A549 (cell line): Measurements from ENCODE around the gene ZNF587. TPM values are rescaled to one million over a fixed set of nuclear protein-coding genes. Genes with fewer than 3 reads are reported as not detected.
"Not testable (repeated sequence)": the region's sequence is repeated elsewhere in the genome, so short reads cannot be mapped to it uniquely, and the experiment has no call there.

Experiments
- ATAC-seq, 2 experiments: fragments of 200-7000 bp in 1 of 2; fragments of >200 bp in 1 of 2; cut with Nextera tagmentation in 1 of 2; cut with Tn5 transposase in 1 of 2; 3 replicates each; pipeline versions ENCODE4 v1.8.0 to v1.9.1; 2018 to 2020; ENCODE audit warnings: mild to moderate bottlenecking in 1 of 2, moderate library complexity in 1 of 2
- CTCF ChIA-PET: fragments of 300-600 bp; sonication (Branson Sonifier 250); formaldehyde crosslinking; extraction: SDS; loops from one replicate; lab custom pipeline; 2021; ENCODE audit warnings: antibody characterized with exemption, inconsistent platforms; lab: Yijun Ruan, JAX
- POLR2A ChIA-PET: fragments of 350-600 bp; formaldehyde crosslinking; extraction: SDS; loops from one replicate; lab custom pipeline; 2021; ENCODE audit warnings: antibody characterized with exemption, inconsistent platforms; lab: Yijun Ruan, JAX
- DNase-seq, 2 experiments: peaks; one replicate each; pipeline versions ENCODE4 v3.0.0 to v3.0.0-alpha.2; 2011 to 2016; ENCODE audit warnings: low read depth in 1 of 2, low spot score in 1 of 2
- FAIRE-seq: peaks from 2 replicates; lab custom pipeline; 2011; peaks lifted over from hg19 to GRCh38; lab: Jason Lieb, UNC
- H3K27ac ChIP-seq, 2 experiments: fragments of >200 bp; sonication (Bioruptor Twin); formaldehyde crosslinking; 3 replicates each; pipeline ENCODE4 v1.5.1; 2016 to 2017
- H3K4me1 ChIP-seq: fragments of >200 bp; sonication (Bioruptor Twin); formaldehyde crosslinking; 3 replicates; pipeline ENCODE4 v1.6.1; 2016
- H3K4me2 ChIP-seq: fragments of >200 bp; sonication (Bioruptor Twin); formaldehyde crosslinking; 3 replicates; pipeline ENCODE4 v1.6.1; 2016
- H3K4me3 ChIP-seq: fragments of >200 bp; sonication (Bioruptor Twin); formaldehyde crosslinking; 3 replicates; pipeline ENCODE4 v1.5.1; 2016
- H3K9me3 ChIP-seq: fragments of >200 bp; sonication (Bioruptor Twin); formaldehyde crosslinking; 3 replicates; pipeline ENCODE4 v1.6.1; 2016
- CBX2 ChIP-seq: fragments of 200-600 bp; sonication (generic); IDR thresholded peaks from 2 replicates; pipeline ENCODE4 v1.6.1; 2016; ENCODE audit warnings: low read depth, mild to moderate bottlenecking, borderline replicate concordance
- CEBPB ChIP-seq, 2 experiments: fragments of >200 bp in 1 of 2; sonication (Bioruptor Twin) in 1 of 2; formaldehyde crosslinking in 1 of 2; IDR thresholded peaks; 2 replicates each; pipeline ENCODE4 v1.6.1; 2012 to 2016
- CHD2 ChIP-seq: fragments of 150-350 bp; IDR thresholded peaks from 2 replicates; pipeline ENCODE4 v1.6.1; 2014; ENCODE audit warnings: low read length; ENCODE audit not compliant: partially characterized antibody
- CTCF ChIP-seq: fragments of >200 bp; sonication (Bioruptor Twin); formaldehyde crosslinking; IDR thresholded peaks from 3 replicates; pipeline ENCODE4 v1.5.1; 2016
- E2F6 ChIP-seq: IDR thresholded peaks from 2 replicates; pipeline ENCODE4 v1.6.1; 2012; ENCODE audit warnings: low read depth, borderline replicate concordance
- EHMT2 ChIP-seq: fragments of 200-600 bp; sonication (generic); IDR thresholded peaks from 2 replicates; pipeline ENCODE4 v1.6.1; 2016; ENCODE audit warnings: antibody characterized with exemption, low read depth, mild to moderate bottlenecking, moderate library complexity
- FOSB ChIP-seq: fragments of 250-450 bp; sonication (Bioruptor Pico); IDR thresholded peaks from 2 replicates; pipeline ENCODE4 v1.5.0; 2020; ENCODE audit warnings: mild to moderate bottlenecking, moderate library complexity
- FOSL2 ChIP-seq, 2 experiments: fragments of 450-650 bp in 1 of 2; fragments of >200 bp in 1 of 2; sonication (Bioruptor Twin) in 1 of 2; formaldehyde crosslinking; IDR thresholded peaks; 2 replicates each; pipeline versions ENCODE4 v1.5.0 to v1.6.1; 2016 to 2020; ENCODE audit warnings: mild to moderate bottlenecking in 1 of 2, moderate library complexity in 1 of 2
- FOXS1 ChIP-seq: fragments of 250-450 bp; sonication (Bioruptor Pico); IDR thresholded peaks from 2 replicates; pipeline ENCODE4 v1.5.0; 2020; ENCODE audit warnings: mild to moderate bottlenecking, moderate library complexity
- GATA3 ChIP-seq: IDR thresholded peaks from 2 replicates; pipeline ENCODE4 v1.6.1; 2012; ENCODE audit warnings: borderline replicate concordance
- HOXB13 ChIP-seq: fragments of 250-450 bp; sonication (Bioruptor Pico); IDR thresholded peaks from 2 replicates; pipeline ENCODE4 v1.5.0; 2020; ENCODE audit warnings: low read depth, mild to moderate bottlenecking, moderate library complexity
- NFE2L2 ChIP-seq: fragments of 150-350 bp; conservative IDR thresholded peaks from 2 replicates; pipeline ENCODE4 v1.6.1; 2014; ENCODE audit warnings: low read length
- NR3C1 ChIP-seq: fragments of >200 bp; sonication (Bioruptor Twin); formaldehyde crosslinking; IDR thresholded peaks from 3 replicates; pipeline ENCODE4 v1.6.1; 2017
- POLR2A ChIP-seq: IDR thresholded peaks from 2 replicates; pipeline ENCODE4 v1.6.1; 2012; ENCODE audit warnings: mild to moderate bottlenecking, low read length
- RAD21 ChIP-seq, 2 experiments: fragments of >200 bp in 1 of 2; sonication (Bioruptor Twin) in 1 of 2; formaldehyde crosslinking in 1 of 2; IDR thresholded peaks in 1 of 2; conservative IDR thresholded peaks in 1 of 2; 2 replicates in 1 of 2; 3 replicates in 1 of 2; pipeline ENCODE4 v1.6.1; 2012 to 2018; ENCODE audit warnings: inconsistent platforms in 1 of 2
- RARB ChIP-seq: fragments of 250-450 bp; sonication (Bioruptor Pico); IDR thresholded peaks from 2 replicates; pipeline ENCODE4 v1.8.0; 2021; ENCODE audit warnings: mild to moderate bottlenecking, moderate library complexity
- ZC3H11A ChIP-seq: fragments of 450-650 bp; IDR thresholded peaks from 2 replicates; pipeline ENCODE4 v1.6.1; 2014; ENCODE audit warnings: antibody characterized with exemption, mild to moderate bottlenecking
- ZNF302 ChIP-seq: fragments of 250-450 bp; sonication (Bioruptor Pico); IDR thresholded peaks from 2 replicates; pipeline ENCODE4 v1.9.0; 2021; ENCODE audit warnings: inconsistent platforms, mild to moderate bottlenecking, moderate library complexity
- WGBS: methylation state at CpG from one replicate; pipeline ENCODE4 v1.1.6; 2017; ENCODE audit errors: missing lambda C conversion rate; 5-methylcytosine and 5-hydroxymethylcytosine counted together
- polyA plus RNA-seq, 4 experiments: library from polyadenylated mRNA; depleted of rRNA in 3 of 4; stranded (reverse); fragments of >200 nt; fragmentation: RNase III in 1 of 4; extraction: RNeasy Plus Mini Kit Qiagen cat#74134 plus additional on column Dnase treatment in 1 of 4; gene quantifications; 2 replicates in 3 of 4; 3 replicates in 1 of 4; pipeline ENCODE4 v1.2.3, GENCODE V29; 2011 to 2017
- TF ChIP-seq, protein P1 (sequence below): fragments of 250-450 bp; sonication (Bioruptor Pico); IDR thresholded peaks from 2 replicates; pipeline ENCODE4 v1.5.0; 2021; ENCODE audit warnings: mild to moderate bottlenecking, moderate library complexity, borderline replicate concordance
- TF ChIP-seq, protein P2 (sequence below): IDR thresholded peaks from 2 replicates; pipeline ENCODE4 v1.6.1; 2012

Gene ZNF587
- polyA plus RNA-seq, 2 of the 4 experiments (the other 2 are of a cell fraction) = 10.7 to 12.1 TPM

DNA sequence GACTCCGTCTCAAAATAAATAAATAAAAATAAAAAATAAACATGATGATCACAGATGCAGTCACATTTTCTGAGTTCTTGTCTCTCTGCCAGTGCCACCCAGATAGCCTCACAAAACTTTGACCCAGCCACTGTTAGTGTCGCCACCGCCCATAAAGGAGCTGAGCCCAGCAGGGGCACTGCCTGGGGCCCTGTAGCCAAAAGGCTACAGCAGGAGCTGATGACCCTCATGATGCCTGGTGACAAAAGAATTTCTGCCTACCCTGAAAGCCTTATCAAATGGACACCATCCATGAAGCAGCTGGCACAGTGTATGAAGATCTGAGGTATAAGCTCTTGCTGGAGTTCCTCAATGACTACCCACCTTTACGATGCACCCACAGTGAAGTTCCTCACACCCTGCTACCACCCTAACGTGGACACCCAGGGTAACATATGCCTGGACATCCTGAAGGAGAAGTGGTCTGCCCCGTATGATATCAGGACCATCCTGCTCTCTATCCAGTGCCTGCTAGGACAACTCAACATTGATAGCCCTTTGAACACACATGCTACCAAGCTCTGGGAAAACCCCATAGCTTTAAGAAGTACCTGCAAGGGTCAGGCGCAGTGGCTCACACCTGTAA is 18.3 kb downstream of the ZNF587 start (continued):
- no peak for TF ChIP-seq FOXS1 (CRISPR knock-in tag)

DNA sequence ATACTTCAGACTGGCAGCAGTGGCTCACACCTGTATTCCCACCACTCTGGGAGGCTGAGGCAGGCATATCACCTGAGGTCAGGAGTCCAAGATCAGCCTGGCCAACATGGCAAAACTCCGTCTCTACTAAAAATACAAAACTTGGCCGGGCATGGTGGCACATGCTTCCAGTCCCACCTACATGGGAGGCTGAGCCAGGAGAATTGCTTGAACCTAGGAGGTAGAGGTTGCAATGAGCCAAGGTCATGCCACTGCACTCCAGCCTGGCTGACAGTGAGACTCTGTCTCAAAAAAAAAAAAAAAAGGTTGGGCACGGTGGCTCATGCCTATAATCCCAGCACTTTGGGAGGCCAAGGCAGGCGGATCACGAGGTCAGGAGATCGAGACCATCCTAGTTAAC is 20.0 kb downstream of the ZNF587 start:
- POLR2A ChIA-PET, H3K4me3 ChIP-seq, FAIRE-seq, H3K27ac ChIP-seq, H3K4me2 ChIP-seq, DNase-seq, H3K4me1 ChIP-seq, ATAC-seq: not testable (repeated sequence)
- CTCF ChIA-PET = interaction anchor here (0.6 kb wide), 1 partner anchor 217 kb away, joined by 3 read pairs; no protein-coding TSS in a partner anchor
- H3K9me3 ChIP-seq = peaks cover 96% of the 10 kb centered on the region
- 96% methylated on average over 6 of the region's 6 CpGs for WGBS

- no peak overlapping the region for H3K27ac ChIP-seq
- CTCF ChIA-PET = interaction anchor here (0.6 kb wide), 1 partner anchor 216 kb away, joined by 3 read pairs; no protein-coding TSS in a partner anchor
- FAIRE-seq (no peak), DNase-seq (no peak), ATAC-seq (no peak)
- 98% methylated on average over 2 of the region's 2 CpGs for WGBS
- H3K4me1 ChIP-seq = no peaks in the 10 kb centered on the region
- peaks cover 92% of the 10 kb centered on the region for H3K9me3 ChIP-seq
- H3K4me2 ChIP-seq = no peak overlapping the region
- TF ChIP-seq HOXB13 (CRISPR knock-in tag) (no peak), RAD21 (conservative IDR thresholded peaks at IDR 0.05 in 1 of 2, IDR thresholded peaks at IDR 0.05 in 1 of 2) (no peak), GATA3 (no peak), POLR2A (no peak), CEBPB (IDR thresholded peaks at IDR 0.05) (no peak)
- TF ChIP-seq, protein P1, sequence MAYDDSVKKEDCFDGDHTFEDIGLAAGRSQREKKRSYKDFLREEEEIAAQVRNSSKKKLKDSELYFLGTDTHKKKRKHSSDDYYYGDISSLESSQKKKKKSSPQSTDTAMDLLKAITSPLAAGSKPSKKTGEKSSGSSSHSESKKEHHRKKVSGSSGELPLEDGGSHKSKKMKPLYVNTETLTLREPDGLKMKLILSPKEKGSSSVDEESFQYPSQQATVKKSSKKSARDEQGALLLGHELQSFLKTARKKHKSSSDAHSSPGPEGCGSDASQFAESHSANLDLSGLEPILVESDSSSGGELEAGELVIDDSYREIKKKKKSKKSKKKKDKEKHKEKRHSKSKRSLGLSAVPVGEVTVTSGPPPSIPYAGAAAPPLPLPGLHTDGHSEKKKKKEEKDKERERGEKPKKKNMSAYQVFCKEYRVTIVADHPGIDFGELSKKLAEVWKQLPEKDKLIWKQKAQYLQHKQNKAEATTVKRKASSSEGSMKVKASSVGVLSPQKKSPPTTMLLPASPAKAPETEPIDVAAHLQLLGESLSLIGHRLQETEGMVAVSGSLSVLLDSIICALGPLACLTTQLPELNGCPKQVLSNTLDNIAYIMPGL (CRISPR knock-in tag) = no peak
- H3K4me3 ChIP-seq = no peak overlapping the region
- POLR2A ChIA-PET = no interaction called here
These were observed 20.6 kb downstream of the ZNF587 start for GRCh38 chr19:57870225-57870624.

GRCh38 chr19:57872450-57872849 is 22.8 kb downstream of the ZNF587 start:
- ChIA-PET CTCF (interaction anchor here (1.2 kb wide), 1 partner anchor 12 kb away, joined by 4 read pairs; no protein-coding TSS in a partner anchor), POLR2A (no interaction called here)
- Histone ChIP-seq H3K4me1 (no peaks in the 10 kb centered on the region), H3K9me3 (peaks cover 89% of the 10 kb centered on the region), H3K4me3 (no peak overlapping the region), H3K27ac (no peak overlapping the region), H3K4me2 (no peak overlapping the region)
- TF ChIP-seq EHMT2 (no peak), RARB (CRISPR knock-in tag) (no peak), ZC3H11A (no peak), FOSL2 (IDR thresholded peaks at IDR 0.05) (no peak), FOSL2 (CRISPR knock-in tag; IDR thresholded peaks at IDR 0.05) (no peak), ZNF302 (CRISPR knock-in tag) (no peak), GATA3 (no peak), RAD21 (conservative IDR thresholded peaks at IDR 0.05 in 1 of 2, IDR thresholded peaks at IDR 0.05 in 1 of 2) (no peak), CTCF (no peak), E2F6 (no peak), NFE2L2 (no peak), CHD2 (no peak), NR3C1 (no peak), FOSB (CRISPR knock-in tag) (no peak), CBX2 (no peak)
- TF ChIP-seq, protein P2, sequence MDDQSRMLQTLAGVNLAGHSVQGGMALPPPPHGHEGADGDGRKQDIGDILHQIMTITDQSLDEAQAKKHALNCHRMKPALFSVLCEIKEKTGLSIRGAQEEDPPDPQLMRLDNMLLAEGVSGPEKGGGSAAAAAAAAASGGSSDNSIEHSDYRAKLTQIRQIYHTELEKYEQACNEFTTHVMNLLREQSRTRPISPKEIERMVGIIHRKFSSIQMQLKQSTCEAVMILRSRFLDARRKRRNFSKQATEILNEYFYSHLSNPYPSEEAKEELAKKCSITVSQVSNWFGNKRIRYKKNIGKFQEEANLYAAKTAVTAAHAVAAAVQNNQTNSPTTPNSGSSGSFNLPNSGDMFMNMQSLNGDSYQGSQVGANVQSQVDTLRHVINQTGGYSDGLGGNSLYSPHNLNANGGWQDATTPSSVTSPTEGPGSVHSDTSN = no peak
- DNase-seq = no peak
- no peak for FAIRE-seq
- ATAC-seq = no peak

GRCh38 chr19:57873883-57874799 is 24.5 kb downstream of the ZNF587 start:
- H3K4me2 ChIP-seq, H3K4me3 ChIP-seq, H3K4me1 ChIP-seq, FAIRE-seq, DNase-seq, POLR2A ChIA-PET, H3K27ac ChIP-seq, CTCF ChIA-PET, ATAC-seq: not testable (repeated sequence)
- peaks cover 84% of the 10 kb centered on the region for H3K9me3 ChIP-seq
- WGBS = 71% methylated on average over 8 of the region's 8 CpGs
